ENCODE data around the gene LYPD6B.

LYPD6B gene

DNA sequence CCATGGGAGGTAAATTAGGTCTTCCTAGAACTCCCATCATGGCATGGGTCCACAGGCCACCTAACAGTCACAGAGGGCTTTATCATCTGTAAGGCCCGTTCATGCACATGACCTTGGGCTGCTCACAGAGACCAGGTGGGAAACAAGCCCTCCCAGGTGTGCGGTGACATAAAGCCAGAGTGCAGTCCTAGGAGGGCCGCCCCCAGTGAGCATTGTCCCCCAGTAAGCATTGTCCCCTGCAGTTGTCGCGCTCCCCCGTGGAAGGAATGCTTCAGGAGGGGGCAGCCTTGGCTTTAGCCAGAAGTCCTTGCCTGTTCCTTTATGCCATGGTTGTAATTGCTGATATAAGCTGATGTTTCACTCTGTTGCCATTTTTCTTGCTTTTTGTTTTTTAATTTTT, 41.7 kb upstream of the LYPD6B start:
- DNase-seq (ENCODE audit: low spot score): no peak
- TF ChIP-seq, protein P1, sequence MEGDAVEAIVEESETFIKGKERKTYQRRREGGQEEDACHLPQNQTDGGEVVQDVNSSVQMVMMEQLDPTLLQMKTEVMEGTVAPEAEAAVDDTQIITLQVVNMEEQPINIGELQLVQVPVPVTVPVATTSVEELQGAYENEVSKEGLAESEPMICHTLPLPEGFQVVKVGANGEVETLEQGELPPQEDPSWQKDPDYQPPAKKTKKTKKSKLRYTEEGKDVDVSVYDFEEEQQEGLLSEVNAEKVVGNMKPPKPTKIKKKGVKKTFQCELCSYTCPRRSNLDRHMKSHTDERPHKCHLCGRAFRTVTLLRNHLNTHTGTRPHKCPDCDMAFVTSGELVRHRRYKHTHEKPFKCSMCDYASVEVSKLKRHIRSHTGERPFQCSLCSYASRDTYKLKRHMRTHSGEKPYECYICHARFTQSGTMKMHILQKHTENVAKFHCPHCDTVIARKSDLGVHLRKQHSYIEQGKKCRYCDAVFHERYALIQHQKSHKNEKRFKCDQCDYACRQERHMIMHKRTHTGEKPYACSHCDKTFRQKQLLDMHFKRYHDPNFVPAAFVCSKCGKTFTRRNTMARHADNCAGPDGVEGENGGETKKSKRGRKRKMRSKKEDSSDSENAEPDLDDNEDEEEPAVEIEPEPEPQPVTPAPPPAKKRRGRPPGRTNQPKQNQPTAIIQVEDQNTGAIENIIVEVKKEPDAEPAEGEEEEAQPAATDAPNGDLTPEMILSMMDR (conservative IDR thresholded peaks at IDR 0.05; ENCODE audit: low read depth): no peak
- no peak overlapping the region for H3K27ac ChIP-seq
- ChIA-PET CTCF (no interaction called here), POLR2A (ENCODE audit: low non-redundant PET) (no interaction called here)

DNA sequence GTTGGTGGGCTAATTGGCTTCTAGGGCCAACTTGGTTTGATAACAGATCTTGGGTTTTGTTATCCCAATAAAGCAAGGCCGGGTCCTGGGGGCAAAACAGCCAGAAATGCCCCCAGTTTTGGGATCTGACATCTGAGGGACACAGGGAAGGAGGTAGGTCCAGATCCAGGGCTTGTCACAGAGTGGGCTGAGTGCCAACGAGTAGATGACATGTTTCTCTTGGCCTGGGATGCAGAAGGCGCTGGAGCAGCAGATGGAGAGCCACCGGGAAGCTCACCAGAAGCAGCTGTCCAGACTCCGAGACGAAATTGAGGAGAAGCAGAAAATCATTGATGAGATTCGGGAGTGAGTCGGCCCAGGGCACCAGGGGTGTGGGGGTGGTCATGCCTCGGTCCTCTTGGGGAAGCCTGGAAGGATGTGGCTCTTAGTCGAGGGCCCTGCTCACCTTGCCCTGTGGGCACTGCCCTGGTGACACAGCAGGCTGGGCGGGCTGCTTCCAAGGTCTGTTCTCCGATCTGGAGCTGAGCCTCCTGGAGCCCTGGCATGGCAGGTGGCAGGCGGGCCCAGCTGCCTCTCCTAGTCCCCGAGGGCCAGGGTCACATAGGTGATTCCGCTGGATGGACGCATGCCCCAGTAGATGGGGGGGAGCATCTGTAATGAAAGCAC, 40.2 kb upstream of the LYPD6B start:
- ChIA-PET CTCF (interaction anchor here (0.6 kb wide), 1 partner anchor 574 kb away, joined by 3 read pairs; no protein-coding TSS in a partner anchor), POLR2A (ENCODE audit: low non-redundant PET) (no interaction called here)
- no peak for DNase-seq (ENCODE audit: low spot score)
- TF ChIP-seq, protein P1 (conservative IDR thresholded peaks at IDR 0.05; ENCODE audit: low read depth): no peak
- H3K27ac ChIP-seq: no peak overlapping the region

DNA sequence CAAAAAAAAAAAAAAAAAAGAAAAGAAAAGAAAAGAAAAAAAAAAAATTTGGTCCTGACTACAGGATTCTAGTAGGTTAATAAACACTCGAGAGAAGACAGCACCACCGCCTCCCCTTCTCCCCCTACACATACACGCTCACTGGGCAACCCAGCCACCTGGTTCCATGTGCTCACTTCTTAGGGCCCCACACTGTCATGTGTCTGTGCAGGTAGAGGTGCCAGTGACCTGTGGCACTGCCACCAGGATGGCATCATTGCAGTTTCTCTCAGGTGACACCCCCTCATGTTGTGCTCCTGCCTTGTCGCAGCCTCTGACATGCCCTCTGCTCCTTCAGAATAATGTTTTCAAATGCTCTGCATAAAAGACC, 39.7 kb upstream of the LYPD6B start:
- POLR2A ChIA-PET (ENCODE audit: low non-redundant PET): no interaction called here

DNA sequence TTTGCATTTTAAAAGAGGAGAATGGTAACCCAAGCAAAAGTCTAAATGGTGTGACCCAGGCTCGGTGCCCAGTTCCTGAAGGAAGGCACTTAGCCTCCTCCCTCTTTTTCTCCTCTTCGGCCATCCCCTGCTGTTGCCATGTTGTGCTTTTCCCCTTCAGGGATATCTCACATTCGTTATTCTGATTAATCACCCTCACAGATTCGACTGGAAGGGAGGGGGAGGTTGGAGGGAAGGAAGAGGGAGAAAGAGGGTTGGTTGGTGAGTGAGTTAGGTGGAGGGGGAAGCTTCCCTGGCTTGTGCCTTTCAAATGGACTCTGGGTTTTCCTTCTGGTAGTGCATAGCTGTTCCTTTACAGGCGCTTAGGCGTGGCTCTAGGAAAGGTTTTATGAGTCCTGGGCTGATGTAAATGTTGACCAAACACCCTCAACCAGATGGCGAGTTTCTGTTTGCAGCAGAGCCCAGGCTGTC, 39.0 kb upstream of the LYPD6B start:
- no peak for DNase-seq (ENCODE audit: low spot score)
- H3K27ac ChIP-seq: no peak overlapping the region
- TF ChIP-seq, protein P1 (conservative IDR thresholded peaks at IDR 0.05; ENCODE audit: low read depth): no peak
- CTCF ChIA-PET: interaction anchor here (0.7 kb wide), 1 partner anchor 18 kb away, joined by 3 read pairs; no protein-coding TSS in a partner anchor
- POLR2A ChIA-PET (ENCODE audit: low non-redundant PET): no interaction called here

More for the DNA sequence above, 39.7 kb upstream of the LYPD6B start:
- DNase-seq (ENCODE audit: low spot score): no peak
- TF ChIP-seq, protein P1 (conservative IDR thresholded peaks at IDR 0.05; ENCODE audit: low read depth): no peak
- CTCF ChIA-PET: no interaction called here
- no peak overlapping the region for H3K27ac ChIP-seq

DNA sequence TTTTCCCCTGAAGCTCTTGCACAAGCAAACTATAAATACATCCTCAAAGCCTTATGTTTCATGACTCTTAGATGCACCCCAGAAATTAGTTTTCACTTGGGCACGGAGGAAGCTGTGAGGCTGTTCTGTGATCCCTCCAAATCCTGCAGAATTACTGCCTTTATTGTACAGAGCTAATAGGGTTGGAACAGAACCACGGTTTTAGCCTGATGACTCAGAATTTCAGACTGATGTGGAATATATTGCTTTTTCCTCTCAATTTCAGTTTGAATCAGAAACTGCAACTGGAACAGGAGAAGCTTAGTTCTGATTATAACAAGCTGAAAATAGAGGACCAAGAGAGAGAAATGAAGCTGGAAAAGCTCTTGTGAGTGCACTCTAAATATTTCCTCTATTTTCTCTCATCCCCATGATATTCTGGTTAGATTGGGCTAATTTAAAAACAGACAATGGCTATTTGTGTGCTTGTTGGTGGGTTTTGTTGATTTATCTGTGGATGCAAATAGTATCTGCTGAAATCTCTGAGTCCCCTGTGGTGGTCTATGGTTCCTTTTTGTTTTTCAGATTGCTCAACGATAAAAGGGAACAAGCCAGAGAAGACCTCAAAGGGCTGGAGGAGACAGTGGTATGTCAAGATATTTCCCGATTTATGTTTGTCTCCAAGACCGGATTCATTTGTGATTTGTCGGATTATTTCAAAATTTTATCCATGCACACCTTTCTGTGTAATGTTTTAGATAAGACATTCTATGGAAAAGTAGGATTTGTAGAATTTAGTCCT, 38.2 kb upstream of the LYPD6B start:
- no peak for DNase-seq (ENCODE audit: low spot score)
- TF ChIP-seq, protein P1 (conservative IDR thresholded peaks at IDR 0.05; ENCODE audit: low read depth): no peak
- ChIA-PET CTCF (interaction anchor here (0.7 kb wide), 1 partner anchor 17 kb away, joined by 3 read pairs; no protein-coding TSS in a partner anchor), POLR2A (ENCODE audit: low non-redundant PET) (no interaction called here)
- H3K27ac ChIP-seq: no peak overlapping the region

DNA sequence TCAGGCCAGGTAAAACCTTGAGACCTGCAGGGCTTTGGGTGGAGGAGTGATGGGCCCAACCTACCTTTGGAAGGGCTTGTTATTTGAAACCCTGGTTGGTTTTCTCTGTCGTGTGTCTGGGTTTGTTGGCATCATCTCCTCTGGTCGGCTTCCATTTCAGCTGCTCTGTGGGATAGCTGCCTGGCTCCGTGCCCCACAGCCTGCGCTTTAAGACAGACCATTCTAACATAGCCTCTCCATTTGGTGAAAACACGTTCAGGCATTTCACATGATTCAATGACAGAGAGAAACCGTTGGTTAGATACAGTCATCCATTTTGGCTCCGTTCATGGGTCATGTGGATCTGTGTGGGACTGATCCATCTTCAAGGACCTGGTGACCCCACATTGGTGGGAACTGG, 37.0 kb upstream of the LYPD6B start:
- TF ChIP-seq, protein P1 (conservative IDR thresholded peaks at IDR 0.05; ENCODE audit: low read depth): no peak
- ChIA-PET CTCF (no interaction called here), POLR2A (ENCODE audit: low non-redundant PET) (no interaction called here)
- no peak for DNase-seq (ENCODE audit: low spot score)
- no peak overlapping the region for H3K27ac ChIP-seq
